VCaP (cell line): ENCODE measurements around the gene CD27.
"Not testable (repeated sequence)": the region's sequence is repeated elsewhere in the genome, so short reads cannot be mapped to it uniquely, and the experiment has no call there.

Experiments
- H3K27ac ChIP-seq: fragments of 450-650 bp; 2 replicates; pipeline ENCODE4 v1.5.1; 2017
- CTCF ChIP-seq: fragments of 450-650 bp; conservative IDR thresholded peaks from 2 replicates; pipeline ENCODE4 v1.5.1; 2017; ENCODE audit warnings: mild to moderate bottlenecking, moderate library complexity

CD27 gene

GRCh38 chr12:6461401-6462233 is 16.9 kb downstream of the CD27 start:
- H3K27ac ChIP-seq, result no peak overlapping the region
- no peak for TF ChIP-seq CTCF

- H3K27ac ChIP-seq, result no peak overlapping the region
- TF ChIP-seq CTCF, result no peak
Observed at GRCh38 chr12:6462234-6462995, 17.7 kb downstream of the CD27 start.

GRCh38 chr12:6463216-6463615 is 18.5 kb downstream of the CD27 start:
- no peak for TF ChIP-seq CTCF
- no peak overlapping the region for H3K27ac ChIP-seq

- no peak for TF ChIP-seq CTCF
- H3K27ac ChIP-seq, result no peak overlapping the region
Observed at GRCh38 chr12:6463858-6464257, 19.1 kb downstream of the CD27 start.

- no peak for TF ChIP-seq CTCF
- H3K27ac ChIP-seq, result no peak overlapping the region
Observed at GRCh38 chr12:6464531-6464930, 19.8 kb downstream of the CD27 start.

- peak; percentile 92 for TF ChIP-seq CTCF
- H3K27ac ChIP-seq, result no peak overlapping the region
Observed at GRCh38 chr12:6465467-6466183, 20.9 kb downstream of the CD27 start.

GRCh38 chr12:6466184-6466573 is 21.4 kb downstream of the CD27 start:
- H3K27ac ChIP-seq, result no peak overlapping the region
- TF ChIP-seq CTCF, result no peak

- not testable (repeated sequence) for H3K27ac ChIP-seq
Observed at GRCh38 chr12:6466751-6467150, 22.0 kb downstream of the CD27 start.

GRCh38 chr12:6467571-6468282 is 23.0 kb downstream of the CD27 start:
- H3K27ac ChIP-seq, result not testable (repeated sequence)
